Ishikawa (cell line): ENCODE measurements around the gene POR.
A peak's percentile ranks its signal among the peaks of the same experiment; 100 is the strongest.

Source experiments
- CEBPB ChIP-seq: IDR thresholded peaks from 2 replicates; pipeline ENCODE4 v1.6.1; 2012
- CREB1 ChIP-seq: IDR thresholded peaks from 2 replicates; pipeline ENCODE4 v1.6.1; 2012; ENCODE audit warnings: low read depth
- EGR1 ChIP-seq: IDR thresholded peaks from 2 replicates; pipeline ENCODE4 v1.6.1; 2012
- EP300 ChIP-seq: IDR thresholded peaks from 2 replicates; pipeline ENCODE4 v1.6.1; 2012; ENCODE audit warnings: borderline replicate concordance
- FOXM1 ChIP-seq: IDR thresholded peaks from 2 replicates; pipeline ENCODE4 v1.6.1; 2012; ENCODE audit warnings: low read depth, borderline replicate concordance
- MAX ChIP-seq: IDR thresholded peaks from 2 replicates; pipeline ENCODE4 v1.6.1; 2012
- NFIC ChIP-seq: IDR thresholded peaks from 2 replicates; pipeline ENCODE4 v1.6.1; 2012
- RAD21 ChIP-seq: IDR thresholded peaks from 2 replicates; pipeline ENCODE4 v1.6.1; 2012; ENCODE audit warnings: low read depth
- REST ChIP-seq: IDR thresholded peaks from 2 replicates; pipeline ENCODE4 v1.6.1; 2012; ENCODE audit warnings: low read depth, mild to moderate bottlenecking
- TAF1 ChIP-seq: IDR thresholded peaks from 2 replicates; pipeline ENCODE4 v1.6.1; 2012; ENCODE audit warnings: low read depth, mild to moderate bottlenecking
- TCF12 ChIP-seq: IDR thresholded peaks from 2 replicates; pipeline ENCODE4 v1.6.1; 2012; ENCODE audit warnings: low read depth
- TEAD4 ChIP-seq: IDR thresholded peaks from 2 replicates; pipeline ENCODE4 v1.6.1; 2012
- USF1 ChIP-seq: IDR thresholded peaks from 2 replicates; pipeline ENCODE4 v1.6.1; 2012
- YY1 ChIP-seq: IDR thresholded peaks from 2 replicates; pipeline ENCODE4 v1.6.1; 2012; ENCODE audit warnings: low read depth
- ZBTB7A ChIP-seq: IDR thresholded peaks from 2 replicates; pipeline ENCODE4 v1.6.1; 2012; ENCODE audit warnings: low read depth

Gene POR

GRCh38 chr7:75922966-75923603 is 8.1 kb downstream of the POR start:
- TF ChIP-seq TEAD4 (peak; percentile 7; the same call in 1 of the 2 replicates), TAF1 (no peak), CEBPB (no peak)

- TF ChIP-seq TCF12 (no peak), YY1 (no peak), TEAD4 (no peak), TAF1 (no peak), MAX (no peak), EP300 (no peak), USF1 (no peak), CEBPB (no peak), ZBTB7A (no peak), NFIC (no peak), CREB1 (no peak), EGR1 (no peak), RAD21 (no peak), REST (no peak), FOXM1 (no peak)
Observed at GRCh38 chr7:75924256-75924655, 9.3 kb downstream of the POR start.

- no peak for TF ChIP-seq EGR1
- TF ChIP-seq USF1 = no peak
- no peak for TF ChIP-seq TAF1
Observed at GRCh38 chr7:75924889-75925288, 9.9 kb downstream of the POR start.

- TF ChIP-seq USF1 (no peak), EGR1 (no peak), ZBTB7A (no peak), CREB1 (no peak), TEAD4 (no peak), FOXM1 (no peak), REST (no peak), TCF12 (no peak)
Observed at GRCh38 chr7:75925717-75926435, 10.9 kb downstream of the POR start.

- TF ChIP-seq FOXM1 (no peak), TCF12 (no peak), NFIC (no peak), YY1 (no peak)
Observed at GRCh38 chr7:75928568-75928914, 13.6 kb downstream of the POR start.

GRCh38 chr7:75931680-75932079 is 16.7 kb downstream of the POR start:
- TF ChIP-seq YY1 = peak; percentile 47; the same call in 1 of the 2 replicates
- TF ChIP-seq EP300 = 0 out of 2 replicates have a peak, but pooled peaks have one; percentile 18
- no peak for TF ChIP-seq TEAD4
- TF ChIP-seq TCF12 = 0 out of 2 replicates have a peak, but pooled peaks have one; percentile 21
- no peak for TF ChIP-seq ZBTB7A
